NCI-H69 (cell line): ENCODE results near the gene ACTMAP.
A peak's percentile ranks its signal among the peaks of the same experiment; 100 is the strongest.
"Not testable (repeated sequence)": the region's sequence is repeated elsewhere in the genome, so short reads cannot be mapped to it uniquely, and the experiment has no call there.

Experiments used
- DNase-seq: peaks from one replicate; lab custom pipeline; 2025; lab: John Stamatoyannopoulos, UW

The ACTMAP gene

GRCh38 chr19:40776364-40776763 is 26.1 kb upstream of the ACTMAP start:
- no peak for DNase-seq

GRCh38 chr19:40775632-40776022 is 25.4 kb upstream of the ACTMAP start:
- DNase-seq, result no peak

GRCh38 chr19:40774916-40775631 is 24.8 kb upstream of the ACTMAP start, which contains the start of gene MIA:
Gene MIA (plus strand): TSS chr19:40775521. CDS start chr19:40775543, 22 bp downstream.
- DNase-seq, result no peak

- peak; percentile 59 for DNase-seq
Measured at GRCh38 chr19:40771101-40771862, 21.0 kb upstream of the ACTMAP start.

- no peak for DNase-seq
Measured at GRCh38 chr19:40768869-40769268, 18.6 kb upstream of the ACTMAP start.

GRCh38 chr19:40766385-40766784 is 16.1 kb upstream of the ACTMAP start:
- not testable (repeated sequence) for DNase-seq

GRCh38 chr19:40763963-40764362 is 13.7 kb upstream of the ACTMAP start:
- no peak for DNase-seq

- DNase-seq, result no peak
Measured at GRCh38 chr19:40763526-40763925, 13.2 kb upstream of the ACTMAP start.

GRCh38 chr19:40762754-40763470 is 12.6 kb upstream of the ACTMAP start:
- DNase-seq, result no peak

GRCh38 chr19:40759352-40759751 is 9.1 kb upstream of the ACTMAP start:
- no peak for DNase-seq

- no peak for DNase-seq
Measured at GRCh38 chr19:40758491-40758890, 8.2 kb upstream of the ACTMAP start.

- DNase-seq, result no peak
Measured at GRCh38 chr19:40756502-40757110, 6.3 kb upstream of the ACTMAP start.

- DNase-seq, result no peak
Measured at GRCh38 chr19:40755791-40756190, 5.5 kb upstream of the ACTMAP start.

- no peak for DNase-seq
Measured at GRCh38 chr19:40755248-40755624, 5.0 kb upstream of the ACTMAP start.

- no peak for DNase-seq
Measured at GRCh38 chr19:40754611-40755247, 4.5 kb upstream of the ACTMAP start.

GRCh38 chr19:40752257-40752781 is 2.0 kb upstream of the ACTMAP start:
- no peak for DNase-seq

- peak; percentile 99 for DNase-seq
Measured at GRCh38 chr19:40750874-40751537, 729 bp upstream of the ACTMAP start, which contains the start of gene SNRPA. Gene SNRPA (plus strand): TSS chr19:40751203. CDS start chr19:40751409, 206 bp downstream.

GRCh38 chr19:40747536-40747935 is 2.7 kb downstream of the ACTMAP start:
- no peak for DNase-seq

GRCh38 chr19:40745402-40745780 is 4.9 kb downstream of the ACTMAP start:
- no peak for DNase-seq

- no peak for DNase-seq
Measured at GRCh38 chr19:40744554-40745401, 5.5 kb downstream of the ACTMAP start.
